ENCODE data around the gene IL1RL1.
A peak's percentile ranks its signal among the peaks of the same experiment; 100 is the strongest.

The IL1RL1 gene

DNA sequence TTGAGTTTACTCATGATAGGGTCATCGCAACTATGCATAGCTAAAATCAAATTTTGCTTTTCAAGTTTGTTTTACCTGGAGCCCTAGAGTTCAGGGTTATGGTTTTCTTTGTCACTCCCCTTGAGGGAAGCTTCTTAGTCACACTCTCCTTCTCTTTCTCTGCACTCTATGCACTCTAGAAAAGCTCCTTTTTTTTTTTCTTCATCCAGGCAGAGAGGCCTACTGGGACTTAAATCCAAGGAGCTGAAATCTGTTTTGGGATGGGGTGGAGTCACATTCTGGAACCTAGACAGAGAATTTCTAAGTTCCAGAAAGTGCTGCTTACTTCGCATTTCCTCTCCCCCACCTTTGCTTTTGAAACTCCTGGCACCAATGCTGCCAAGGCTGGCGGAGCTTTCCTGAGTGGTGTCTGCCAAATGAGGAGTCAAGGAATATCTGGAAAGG is 25.2 kb downstream of the IL1RL1 start:
- peak; percentile 87 for DNase-seq (ENCODE audit: low spot score)

DNA sequence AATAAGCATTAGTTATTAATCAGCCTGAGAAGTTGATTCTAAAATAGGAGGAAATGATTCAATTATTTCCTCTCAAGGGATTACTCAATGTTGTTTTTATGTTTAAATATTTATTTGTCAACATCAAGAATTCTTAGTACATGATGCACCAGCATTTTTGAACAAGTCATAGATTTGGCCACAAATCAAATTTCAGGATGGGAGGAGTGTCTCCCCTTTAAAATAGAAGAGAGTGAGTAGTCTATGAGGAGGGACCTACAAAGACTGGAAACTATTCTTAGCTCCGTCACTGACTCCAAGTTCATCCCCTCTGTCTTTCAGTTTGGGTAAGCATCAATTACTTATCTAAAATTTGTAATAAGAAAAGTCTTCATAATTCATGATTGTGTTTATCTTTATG is 25.6 kb downstream of the IL1RL1 start:
- DNase-seq (ENCODE audit: low spot score): peak; percentile 70

DNA sequence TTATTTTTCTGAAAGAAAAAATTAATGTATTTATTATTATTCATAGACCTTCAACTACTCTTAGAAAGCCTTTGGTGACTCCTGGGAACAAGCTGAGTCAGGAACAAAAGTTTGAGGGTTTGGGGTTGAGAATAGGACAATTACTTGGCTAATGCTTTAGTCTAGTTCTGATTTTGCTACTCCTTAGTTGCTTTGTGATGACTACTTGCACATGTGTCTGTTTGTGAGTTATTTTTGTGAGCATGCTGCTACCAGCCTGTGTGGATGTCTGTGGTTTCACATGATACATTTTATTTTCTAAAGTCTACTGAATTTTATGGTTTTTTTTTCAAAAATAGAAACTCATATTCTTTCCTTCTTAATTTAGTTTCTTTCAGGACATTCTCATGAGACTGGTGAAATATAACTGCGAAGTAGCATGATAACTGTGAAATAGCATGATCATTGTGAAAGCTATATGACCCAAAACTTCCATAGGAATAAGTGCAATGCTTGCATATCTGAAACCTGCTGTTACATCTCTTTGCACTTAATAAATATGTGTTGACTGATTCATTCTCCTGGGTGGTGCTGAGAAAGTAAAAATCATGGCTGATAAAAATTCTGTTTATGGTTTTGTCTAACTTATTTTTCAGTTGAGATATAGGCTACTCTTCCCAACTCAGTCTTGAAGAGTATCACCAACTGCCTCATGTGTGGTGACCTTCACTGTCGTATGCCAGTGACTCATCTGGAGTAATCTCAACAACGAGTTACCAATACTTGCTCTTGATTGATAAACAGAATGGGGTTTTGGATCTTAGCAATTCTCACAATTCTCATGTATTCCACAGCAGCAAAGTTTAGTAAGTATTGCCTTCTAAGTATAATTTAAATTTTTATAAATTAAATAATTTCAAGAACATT is 26.4 kb downstream of the IL1RL1 start:
- no peak for DNase-seq (ENCODE audit: low spot score)

DNA sequence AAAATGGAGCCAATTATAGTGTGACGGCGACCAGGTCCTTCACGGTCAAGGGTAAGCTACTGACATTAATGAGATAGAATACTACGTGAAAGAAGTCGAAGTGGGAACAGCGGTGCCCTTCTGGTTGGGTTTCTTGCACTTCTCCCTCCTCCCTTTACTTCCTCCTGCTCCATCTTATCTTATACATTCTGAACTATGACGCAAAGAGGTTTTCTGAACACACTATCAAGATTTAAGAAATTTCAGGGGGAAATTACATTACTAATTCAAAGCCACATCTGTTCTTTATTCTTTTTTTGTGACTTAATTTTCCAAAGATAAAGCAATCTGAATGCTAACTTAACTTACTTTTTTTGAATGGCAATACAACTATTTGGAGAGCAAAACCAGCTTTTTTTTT is 29.4 kb downstream of the IL1RL1 start:
- no peak for DNase-seq (ENCODE audit: low spot score)

DNA sequence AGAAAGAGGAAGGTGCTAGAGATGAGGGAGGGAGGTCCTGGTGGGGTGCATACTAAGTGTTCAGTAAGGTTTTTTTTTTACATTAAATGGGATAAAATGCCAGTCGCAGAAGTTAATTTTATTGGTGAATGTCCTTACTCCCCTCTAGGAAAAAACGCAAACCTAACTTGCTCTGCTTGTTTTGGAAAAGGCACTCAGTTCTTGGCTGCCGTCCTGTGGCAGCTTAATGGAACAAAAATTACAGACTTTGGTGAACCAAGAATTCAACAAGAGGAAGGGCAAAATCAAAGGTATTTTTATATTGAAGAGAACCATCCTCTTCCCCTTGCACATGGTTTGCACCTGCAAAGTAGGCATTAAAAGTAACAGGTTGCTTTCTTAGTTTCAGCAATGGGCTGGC is 31.5 kb downstream of the IL1RL1 start:
- no peak for DNase-seq (ENCODE audit: low spot score)

DNA sequence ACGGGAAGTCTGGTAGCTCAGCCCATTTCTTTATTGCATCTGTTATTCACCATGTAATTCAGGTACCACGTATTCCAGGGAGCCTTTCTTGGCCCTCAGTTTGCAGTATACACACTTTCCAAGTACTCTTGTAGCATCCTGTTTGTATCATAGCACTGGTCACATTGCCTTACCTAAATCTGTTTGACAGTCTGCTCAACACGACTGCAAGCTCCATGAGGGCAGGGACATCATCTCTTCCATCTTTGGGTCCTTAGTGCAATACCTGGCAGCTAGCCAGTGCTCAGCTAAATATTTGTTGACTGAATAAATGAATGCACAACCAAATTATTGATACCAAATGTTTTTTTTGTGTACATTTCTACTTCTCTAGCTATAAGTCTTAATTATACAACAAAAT is 33.0 kb downstream of the IL1RL1 start:
- no peak for DNase-seq (ENCODE audit: low spot score)

DNA sequence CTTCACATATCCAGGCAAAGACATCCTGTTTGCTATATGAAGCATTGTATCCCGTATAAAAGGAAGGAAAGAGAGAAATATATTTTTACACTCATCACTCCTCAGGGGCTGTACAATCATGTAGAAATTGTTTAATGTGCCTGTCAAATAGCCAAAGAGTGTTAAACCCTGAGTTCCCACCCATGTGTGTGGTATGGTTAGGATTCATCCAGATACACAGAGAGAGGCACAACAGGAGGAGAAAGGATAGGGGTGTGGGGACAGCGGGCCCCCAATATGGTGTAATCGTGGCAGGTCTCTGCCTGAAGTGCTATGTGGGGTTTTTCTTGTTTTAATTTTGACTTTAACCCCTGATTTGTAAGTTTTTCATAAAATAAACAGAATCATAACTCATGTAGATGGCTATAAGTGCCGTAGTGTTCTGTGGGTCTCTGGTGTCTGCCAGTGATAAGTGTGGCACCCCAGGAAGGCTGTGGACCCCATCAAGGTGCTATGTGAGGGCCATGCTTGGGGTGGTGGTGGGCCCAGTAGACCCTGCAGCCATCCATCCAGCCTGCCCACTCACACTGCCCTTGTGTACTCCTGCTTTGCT is 34.1 kb downstream of the IL1RL1 start:
- DNase-seq (ENCODE audit: low spot score): no peak

DNA sequence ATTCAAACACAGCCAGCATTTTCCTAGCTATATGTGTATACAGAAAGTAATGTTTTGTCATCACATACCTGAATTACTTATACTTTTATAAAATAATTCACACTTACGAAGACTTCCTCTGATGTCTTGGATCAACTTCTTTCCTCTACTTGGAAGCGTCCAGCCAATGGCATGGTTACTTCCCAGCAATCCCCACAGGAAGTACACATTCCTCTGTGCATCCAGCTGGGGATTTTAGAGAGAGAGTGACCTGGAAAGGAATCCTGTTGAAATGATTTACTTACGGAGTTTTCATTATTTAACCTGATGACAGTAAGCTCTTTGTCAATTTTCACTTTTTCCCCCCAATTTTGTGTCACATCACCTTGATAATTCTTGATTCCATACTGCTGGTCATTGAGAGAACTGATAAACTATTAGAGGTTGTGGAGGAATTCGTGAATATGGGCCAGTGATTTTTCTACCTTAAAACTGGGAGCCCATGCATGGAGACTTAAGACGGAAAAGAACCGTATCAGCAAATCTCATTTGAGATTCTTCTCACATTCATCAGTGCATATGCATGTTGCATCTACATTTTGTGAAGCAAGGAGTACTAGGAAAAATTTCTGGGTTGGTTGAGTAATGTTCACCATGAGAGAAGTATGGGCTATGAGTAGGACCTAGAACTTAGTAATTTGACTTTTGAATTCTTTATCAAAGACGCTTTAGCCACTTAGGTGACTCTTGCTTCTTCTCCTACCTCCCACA is 35.2 kb downstream of the IL1RL1 start:
- peak; percentile 83 for DNase-seq (ENCODE audit: low spot score)

DNA sequence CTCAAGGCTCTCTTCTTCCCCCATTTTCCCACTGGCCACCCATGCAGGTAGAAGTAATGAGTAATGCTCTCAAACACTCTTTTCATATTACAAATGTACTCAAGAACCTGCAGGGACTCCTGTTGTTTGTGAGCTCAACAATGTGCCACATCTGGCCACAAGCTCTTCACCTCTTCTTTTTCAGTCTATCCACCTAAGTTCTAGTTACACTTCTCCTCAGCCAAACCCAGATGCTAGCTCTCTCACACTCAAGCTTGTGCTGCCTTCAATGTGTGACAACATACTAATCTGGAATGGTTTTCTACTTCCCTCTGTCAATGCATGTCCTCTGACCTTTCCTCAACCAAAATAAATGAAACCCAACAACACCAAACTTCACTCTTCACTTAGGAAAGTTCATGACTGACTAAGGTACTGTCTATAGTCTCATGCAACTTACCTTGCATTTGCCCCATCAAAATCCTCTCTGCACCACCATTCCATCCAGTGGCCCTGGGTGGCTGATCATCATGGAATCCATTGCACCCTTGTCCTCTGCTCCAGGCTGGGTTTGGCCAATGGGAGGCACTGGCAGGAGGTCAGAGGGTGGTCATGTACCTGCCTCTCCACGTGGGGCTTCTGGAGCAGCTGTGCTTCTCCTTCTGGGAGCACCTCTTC is 38.9 kb downstream of the IL1RL1 start:
- DNase-seq (ENCODE audit: low spot score): no peak

DNA sequence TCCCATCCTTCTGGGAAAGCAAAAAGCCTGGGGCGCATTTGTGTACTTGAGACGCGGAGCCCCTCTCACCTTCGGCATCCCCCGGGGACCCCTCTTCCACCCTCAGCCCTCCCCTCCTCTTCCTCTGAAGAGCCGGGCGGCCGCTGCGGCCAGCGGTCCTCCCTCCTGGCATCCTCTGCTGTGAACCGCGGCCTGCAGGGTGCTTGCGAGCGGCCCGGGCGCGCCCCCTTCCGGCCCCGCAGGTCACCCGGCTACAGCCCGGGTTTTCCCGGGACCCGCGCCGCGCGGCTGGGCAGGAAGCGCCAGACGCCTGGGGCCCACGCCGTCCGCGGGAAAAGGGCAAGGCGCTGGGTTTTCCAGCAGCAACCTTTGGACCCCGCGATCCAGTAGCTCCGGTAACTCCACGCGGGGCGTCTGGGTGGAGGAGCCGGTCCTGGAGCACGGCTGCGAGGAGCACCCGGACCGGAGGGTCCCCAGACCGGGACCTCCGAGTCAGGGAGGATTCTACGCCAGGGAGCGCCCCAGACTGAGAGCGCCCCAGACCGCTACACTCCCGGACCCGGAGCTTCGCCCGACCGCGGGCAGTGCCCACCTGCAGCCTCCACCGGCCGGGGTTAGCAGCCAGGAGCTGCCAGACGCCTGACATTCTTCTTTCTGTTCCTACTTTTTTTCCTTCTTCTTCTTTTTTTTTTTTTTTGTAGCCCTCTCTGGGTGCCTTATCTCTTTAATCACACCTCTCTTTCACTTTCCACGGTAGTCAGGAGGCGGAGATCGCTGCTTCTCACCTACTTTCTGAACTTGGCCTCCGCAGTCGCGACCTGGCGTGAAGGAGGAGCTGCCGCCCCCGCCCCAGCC is 44.4 kb downstream of the IL1RL1 start, which contains the start of gene IL18R1:
IL18R1 (plus strand) TSS at position 271 of the 855 bp plus-strand sequence. CDS start 6,865 bp downstream, outside the sequence.
- peak; percentile 83 for DNase-seq (ENCODE audit: low spot score)

DNA sequence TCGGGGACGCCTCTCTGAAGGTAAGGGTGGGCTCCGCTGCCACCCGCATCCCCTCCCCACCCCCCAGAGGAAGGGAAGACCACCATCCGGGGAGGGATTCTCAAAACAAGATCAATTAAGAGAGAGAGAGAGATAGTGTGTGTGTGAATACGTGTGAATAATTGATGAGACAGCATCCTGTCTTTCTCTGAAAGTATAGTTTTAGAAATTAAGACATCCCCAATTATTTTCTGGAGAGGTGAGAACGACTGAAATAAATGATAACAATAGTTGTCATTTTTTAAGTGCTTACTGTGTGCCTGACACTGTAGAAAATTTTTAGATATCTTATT is 45.0 kb downstream of the IL1RL1 start:
- no peak for DNase-seq (ENCODE audit: low spot score)

DNA sequence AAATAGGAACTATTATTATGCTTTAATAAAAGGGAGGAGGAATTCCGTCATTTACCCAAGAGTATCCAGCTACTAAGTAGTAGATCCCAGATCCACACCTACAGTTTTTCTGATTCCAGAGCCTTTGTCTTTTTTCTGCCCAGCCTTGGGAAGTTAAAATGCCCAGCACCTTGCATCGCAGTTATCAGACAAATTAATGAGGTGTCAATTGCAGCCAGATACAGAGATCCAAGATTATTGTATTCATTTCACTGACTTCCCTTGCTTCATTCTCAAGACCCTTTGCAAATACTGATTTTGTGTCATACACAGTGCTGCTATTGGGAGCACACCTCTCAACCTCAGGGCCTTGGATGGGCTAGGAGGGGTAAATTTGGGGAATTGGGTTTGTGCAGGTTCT is 45.4 kb downstream of the IL1RL1 start:
- no peak for DNase-seq (ENCODE audit: low spot score)

DNA sequence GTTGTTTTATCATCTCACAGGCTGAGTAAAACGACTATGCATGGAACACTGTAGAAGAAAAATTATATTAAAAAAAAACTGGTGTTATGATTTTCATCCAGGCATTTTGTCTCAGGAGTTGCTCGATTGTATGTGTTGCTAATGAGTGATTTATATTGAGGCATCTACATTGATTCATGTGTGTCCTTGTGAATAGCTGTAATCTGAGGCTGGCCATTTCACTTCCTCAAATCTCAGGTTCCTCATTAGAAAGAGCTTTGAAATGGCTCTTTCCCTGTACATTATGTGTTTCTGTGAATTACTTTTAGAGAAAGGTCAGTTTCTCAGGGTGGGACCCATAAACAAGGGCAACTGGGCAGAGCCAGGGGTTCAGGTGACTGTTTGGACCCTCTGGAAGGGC is 46.6 kb downstream of the IL1RL1 start:
- DNase-seq (ENCODE audit: low spot score): no peak

DNA sequence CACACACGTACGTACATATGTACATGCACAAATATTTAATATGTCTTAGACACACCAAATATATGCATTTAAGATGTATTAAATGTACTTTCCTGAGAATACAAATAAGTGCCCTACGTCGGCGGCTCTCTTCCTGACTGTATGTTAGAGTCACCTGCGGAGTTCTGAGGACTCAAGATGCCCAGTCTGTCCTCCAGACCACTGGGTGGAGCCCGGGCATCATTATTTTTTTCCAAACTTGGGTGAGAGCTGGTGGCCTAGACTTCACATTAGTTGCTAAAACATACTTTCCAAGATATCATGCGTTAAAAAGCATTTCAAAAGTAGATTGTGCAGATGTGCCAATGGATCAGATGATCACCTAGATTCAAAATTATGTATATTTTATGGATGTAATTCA is 47.1 kb downstream of the IL1RL1 start:
- no peak for DNase-seq (ENCODE audit: low spot score)

DNA sequence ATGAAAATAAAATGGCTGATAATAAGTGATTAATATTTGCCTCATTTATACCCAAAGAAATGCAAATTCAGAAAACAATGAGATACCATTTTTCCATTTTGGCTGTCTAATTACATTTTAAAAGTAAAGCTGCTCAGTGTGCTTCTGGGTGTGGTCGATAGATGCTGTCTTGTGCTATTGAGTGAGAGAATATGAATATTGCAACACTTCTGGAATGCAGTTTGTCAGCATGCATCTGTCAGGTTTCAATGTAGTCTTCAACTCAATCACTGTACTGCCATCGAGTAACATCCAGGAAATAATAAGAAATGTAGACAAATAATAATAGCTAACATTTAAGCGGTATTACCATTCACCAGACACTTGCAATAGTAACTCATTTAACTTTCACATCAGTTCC is 48.2 kb downstream of the IL1RL1 start:
- no peak for DNase-seq (ENCODE audit: low spot score)

DNA sequence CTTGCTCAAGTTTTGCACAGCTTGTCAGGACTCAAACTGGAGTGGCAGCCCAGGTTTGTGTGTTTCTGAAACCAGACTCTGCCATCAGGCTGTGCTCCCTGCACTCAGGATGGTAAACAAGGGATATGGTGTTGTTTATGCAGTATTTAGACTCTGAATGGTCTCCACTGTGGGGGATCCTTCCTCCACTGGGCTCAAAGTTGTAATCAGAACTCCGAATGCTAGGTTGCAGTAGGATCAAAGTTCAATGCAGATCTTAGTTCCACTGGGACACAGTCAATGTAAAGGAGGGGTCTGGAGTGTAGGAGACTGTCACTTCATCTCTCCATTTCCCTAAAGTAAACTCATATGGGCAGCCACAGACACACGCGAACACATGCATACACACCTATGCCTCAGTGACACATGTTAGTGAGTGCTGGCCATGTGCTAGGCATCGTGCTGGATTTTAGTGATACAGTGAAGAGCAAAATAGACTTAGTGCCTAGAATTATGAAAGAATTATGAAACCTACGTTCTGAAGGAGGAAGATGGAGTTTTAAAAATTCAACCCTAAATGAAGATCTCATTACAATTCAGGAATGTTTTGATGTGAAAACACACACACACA is 50.4 kb downstream of the IL1RL1 start:
- no peak for DNase-seq (ENCODE audit: low spot score)

DNA sequence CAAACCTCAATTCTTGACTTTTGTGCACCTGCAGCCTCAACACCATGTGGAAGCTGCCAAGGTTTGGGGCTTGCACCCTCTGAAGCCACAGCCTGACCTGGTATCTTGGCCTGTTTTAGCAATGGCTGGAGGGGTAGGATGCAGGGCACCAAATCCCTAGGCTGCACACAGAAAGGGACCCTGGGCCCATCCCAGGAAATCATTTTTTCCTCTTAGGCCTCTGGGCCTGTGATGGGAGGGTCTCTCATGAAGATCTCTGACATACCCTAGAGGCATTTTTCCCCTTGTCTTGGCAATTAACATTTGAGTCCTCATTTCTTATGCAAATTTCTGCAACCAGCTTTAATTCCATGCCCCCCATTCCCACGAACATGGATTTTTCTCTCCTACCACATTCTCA is 54.4 kb downstream of the IL1RL1 start:
- DNase-seq (ENCODE audit: low spot score): no peak

DNA sequence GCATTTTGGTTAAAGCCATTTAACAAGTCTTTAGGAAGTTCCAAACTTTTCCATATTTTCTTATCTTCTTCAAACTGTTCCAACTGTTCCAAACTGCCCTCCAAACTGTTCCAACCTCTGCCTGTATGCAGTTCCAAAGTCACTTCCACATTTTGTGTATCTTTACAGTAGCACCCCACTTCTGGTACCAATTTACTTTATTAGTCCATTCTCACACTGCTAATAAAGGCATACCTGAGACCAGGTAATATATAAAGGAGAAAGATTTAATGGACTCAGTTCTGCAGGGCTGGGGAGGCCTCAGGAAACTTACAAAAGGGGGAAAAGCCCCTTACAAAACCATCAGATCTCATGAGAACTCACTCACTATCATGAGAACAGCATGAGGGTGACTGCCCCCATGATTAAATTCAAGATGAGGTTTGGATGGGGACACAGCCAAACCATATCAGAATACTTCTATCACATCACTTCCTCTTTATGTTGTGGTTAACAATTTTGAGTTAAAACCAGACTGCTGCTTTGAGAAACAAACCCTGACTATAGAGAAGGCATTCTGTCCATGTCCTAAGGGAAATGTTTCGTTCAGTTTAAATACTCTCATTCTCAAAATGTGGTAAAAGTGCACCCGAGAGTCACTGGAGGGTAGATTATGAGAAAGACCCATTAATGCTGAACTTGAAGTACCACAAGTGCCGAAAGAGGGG is 55.2 kb downstream of the IL1RL1 start:
- no peak for DNase-seq (ENCODE audit: low spot score)

DNA sequence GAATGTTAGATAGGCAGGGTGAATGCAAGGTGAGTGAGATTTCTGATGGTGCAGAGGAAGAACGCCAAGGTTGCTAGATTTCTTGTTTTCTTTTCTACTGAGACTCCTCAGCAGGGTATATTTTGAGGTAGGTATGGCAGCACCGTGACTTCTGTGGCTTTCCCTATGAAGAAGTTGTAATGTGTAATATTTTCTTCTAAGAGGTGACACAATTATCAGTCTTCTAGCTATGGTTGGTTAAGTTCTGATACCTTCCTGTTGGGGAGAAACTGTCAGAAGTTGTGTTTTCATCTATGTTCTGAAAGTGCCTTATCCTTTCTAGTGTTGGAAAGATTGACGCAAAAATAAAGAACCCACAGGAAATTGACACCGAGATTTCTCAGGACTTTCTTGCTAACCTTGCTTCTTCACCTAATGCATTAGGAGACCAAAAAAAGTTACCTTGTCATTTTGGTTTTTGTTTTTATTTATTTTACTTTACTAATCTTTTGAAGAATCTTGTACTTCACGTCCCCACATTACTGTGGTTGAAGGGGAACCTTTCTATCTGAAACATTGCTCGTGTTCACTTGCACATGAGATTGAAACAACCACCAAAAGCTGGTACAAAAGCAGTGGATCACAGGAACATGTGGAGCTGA is 56.1 kb downstream of the IL1RL1 start:
- DNase-seq (ENCODE audit: low spot score): no peak

All from kidney tubule cell (primary cell).